Measurements from ENCODE around the gene SYNE2.

SYNE2 gene

GRCh38 chr14:64227856-64228255 is 375.1 kb downstream of the SYNE2 start:
- no peak for DNase-seq

GRCh38 chr14:64229489-64229888 is 376.7 kb downstream of the SYNE2 start:
- DNase-seq: no peak

- no peak for DNase-seq
Measured at GRCh38 chr14:64232095-64232838, 379.5 kb downstream of the SYNE2 start.

GRCh38 chr14:64232944-64233343 is 380.1 kb downstream of the SYNE2 start:
- DNase-seq: no peak

DNA sequence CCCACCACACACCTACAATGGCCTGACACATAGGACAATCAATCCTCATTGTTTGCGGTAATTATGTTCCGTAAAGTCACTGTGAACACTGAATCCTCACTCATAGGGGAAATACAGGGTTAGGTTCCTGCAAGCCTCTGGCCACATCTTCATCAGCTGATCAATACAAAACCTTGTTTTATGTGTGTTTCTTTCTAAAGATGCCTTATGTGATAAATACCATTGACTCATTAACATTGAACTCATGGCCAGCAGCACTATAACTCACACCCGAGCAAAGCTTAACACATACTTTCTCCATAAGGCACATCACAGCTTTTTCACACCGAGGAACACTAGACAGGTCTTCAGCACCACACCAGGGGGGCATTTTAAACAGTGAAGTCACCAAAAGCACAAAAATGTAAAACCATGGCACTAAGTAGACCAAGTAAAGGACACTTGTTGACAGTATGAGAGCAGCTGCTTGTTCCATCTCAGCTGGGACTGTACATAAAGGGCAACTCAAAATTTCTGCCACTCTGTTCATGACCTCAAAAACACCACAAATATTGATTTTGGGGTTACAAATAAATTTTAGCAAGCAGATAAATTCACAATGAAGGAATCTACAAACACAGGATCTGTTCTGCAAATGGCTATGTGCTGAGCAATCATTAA is 380.9 kb downstream of the SYNE2 start:
- DNase-seq: no peak

DNA sequence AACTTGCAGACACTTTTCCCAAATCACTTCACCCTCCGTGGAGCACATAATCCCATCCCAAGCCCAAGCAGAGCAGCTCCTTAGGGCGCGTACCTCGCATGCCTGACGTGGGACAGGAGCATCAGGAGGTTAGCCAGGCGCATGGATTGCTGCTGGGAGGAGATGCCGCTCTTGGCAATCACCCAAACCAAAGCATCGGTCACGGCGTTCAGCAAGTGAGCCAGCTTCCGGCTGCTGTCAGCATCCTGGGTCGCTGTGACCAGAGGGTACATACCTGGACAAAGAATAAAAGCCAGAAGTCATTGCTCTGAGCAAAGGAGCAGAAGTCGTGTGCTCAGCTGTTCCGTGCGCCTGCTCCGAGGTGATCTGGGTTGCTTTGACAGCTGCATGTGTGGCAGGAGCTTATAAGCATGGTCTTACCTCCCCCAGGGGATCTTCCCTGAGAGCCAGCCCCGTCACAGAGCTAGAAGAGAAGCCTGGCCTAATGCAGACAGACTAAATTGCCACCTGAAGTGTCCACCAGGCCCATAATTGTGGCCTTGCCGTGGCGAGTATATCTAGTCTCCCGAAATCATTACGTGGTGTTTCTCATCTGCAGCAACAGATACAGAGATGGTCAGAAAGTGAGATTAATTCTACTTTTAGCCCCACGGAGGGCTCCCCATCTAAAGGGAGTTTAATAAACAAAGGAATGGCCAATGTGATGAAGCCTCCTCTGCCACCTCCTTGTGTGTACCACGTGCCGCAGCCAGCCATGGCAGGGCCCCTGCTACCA is 382.3 kb downstream of the SYNE2 start:
- no peak for DNase-seq

DNA sequence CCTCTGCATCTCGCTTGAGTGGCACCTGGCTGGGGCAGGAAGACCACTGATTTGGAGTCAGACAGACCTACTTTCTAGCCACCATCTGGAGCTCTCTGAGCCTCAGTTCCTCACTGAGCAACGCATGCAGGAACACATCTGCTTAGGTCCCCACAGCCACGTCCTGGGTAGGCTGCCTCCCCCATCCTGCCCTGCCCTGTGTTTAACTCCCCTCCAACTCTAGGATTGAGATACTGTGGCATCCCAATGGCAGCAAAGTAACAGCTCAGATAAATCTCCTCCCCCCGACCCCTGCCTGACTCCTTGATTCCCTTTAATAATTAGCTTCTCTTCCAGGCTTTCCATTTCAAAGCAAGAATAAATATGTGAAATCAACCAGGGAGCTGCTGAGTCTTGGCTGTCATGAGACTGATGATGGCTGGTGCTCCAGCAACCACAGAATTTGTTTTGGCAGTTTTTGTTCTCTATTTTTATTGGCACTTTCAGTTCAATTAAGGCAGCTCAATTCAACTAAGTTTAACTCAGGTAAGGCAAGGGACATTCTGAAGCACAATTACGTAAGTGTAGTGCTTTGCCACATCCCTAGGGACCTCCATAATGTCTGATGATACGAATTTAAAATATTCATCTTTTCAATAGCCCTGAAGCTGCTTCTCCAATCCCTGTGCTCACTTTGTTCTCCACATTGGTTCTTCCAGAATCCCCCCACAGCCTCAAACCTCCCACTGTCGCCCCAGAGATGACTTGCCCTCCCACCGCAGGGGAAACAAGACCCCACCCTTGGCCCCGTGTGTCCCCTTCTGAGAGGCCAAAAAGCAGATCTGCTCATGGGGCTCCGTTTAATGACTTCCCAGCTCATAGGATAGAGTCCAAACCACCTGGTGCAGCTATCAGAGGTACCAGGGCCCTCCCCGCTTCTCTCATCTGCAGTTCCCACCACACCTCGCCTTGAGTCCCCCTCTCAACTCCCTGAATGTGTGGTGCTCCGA is 383.1 kb downstream of the SYNE2 start:
- no peak for DNase-seq

GRCh38 chr14:64238049-64238448 is 385.2 kb downstream of the SYNE2 start:
- DNase-seq: no peak

DNA sequence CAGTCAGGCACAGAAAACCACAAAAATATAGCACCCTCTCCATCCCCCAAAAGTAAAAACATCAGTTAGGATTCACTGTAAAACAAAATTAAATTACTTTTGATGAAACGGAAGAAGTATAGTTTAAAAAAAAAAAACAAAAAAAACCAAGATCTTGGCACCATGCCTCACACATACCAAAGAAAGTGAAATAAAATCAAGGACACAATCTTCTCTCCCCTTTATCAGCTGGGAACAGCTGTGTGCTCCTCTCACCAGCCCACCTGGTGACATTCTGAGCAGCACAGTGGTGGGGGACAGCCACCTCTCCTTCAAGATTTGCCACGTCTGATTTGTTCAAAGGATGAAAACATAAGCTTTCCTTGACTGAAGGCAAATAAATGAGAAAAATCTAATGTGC is 385.8 kb downstream of the SYNE2 start:
- no peak for DNase-seq

DNA sequence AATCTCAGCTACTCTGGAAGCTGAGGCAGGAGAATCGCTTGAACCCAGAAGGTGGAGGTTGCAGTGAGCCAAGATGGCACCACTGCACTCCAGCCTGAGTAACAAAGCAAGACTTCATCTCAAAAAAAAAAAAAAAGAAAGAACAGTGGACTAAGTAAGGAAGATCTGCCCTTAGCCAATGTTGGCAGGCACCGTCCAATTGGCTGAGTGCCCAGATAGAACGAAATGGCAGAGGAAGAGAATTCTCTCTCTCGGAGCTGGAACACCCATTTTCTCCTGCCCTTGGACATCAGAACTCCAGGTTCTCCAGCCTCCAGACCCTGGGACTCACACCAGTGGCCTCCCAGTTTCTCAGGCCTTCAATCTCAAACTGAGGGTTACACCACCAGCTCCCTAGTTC is 391.5 kb downstream of the SYNE2 start:
- no peak for DNase-seq

GRCh38 chr14:64245491-64245890 is 392.7 kb downstream of the SYNE2 start:
- no peak for DNase-seq

GRCh38 chr14:64246688-64247087 is 393.9 kb downstream of the SYNE2 start:
- no peak for DNase-seq

- DNase-seq: no peak
Measured at GRCh38 chr14:64247195-64247594, 394.4 kb downstream of the SYNE2 start.

DNA sequence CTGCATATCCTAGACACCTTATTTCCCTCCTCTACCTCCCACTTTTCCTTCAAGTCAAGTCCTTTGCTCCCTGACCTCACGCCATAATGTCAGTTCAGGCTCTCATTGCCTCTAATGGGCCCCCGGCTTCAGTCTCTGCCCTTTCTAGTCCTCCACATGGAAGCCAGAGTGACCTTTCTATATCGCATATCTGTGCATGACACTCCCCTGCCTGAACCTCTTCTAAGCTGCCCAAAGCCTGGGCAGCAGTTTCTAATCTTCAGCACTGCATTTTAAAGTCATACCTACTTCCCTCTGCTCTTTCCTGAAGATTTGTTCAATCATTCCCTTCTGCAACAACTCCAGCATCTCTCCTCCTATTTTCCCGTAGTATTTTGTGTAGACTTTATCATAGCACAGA is 395.9 kb downstream of the SYNE2 start:
- no peak for DNase-seq

- no peak for DNase-seq
Measured at GRCh38 chr14:64249363-64249762, 396.6 kb downstream of the SYNE2 start.

DNA sequence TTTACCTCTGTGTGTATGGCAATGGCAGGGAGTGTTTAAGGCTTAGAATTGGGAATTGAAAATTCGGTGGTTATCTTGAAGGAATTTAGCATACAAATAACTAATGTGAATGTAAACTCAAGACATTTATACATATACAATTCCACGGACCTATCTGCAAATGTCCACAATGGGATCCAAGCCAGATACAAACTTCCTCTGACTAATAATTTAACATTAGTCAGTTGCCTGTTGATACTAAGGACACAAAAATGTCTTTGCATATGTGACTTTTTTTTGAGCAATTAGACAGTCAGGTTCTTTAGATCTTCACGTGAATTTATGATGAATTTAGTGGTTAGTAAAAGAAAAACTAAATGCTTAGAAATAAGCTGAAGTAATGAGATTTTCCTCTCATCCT is 400.9 kb downstream of the SYNE2 start:
- DNase-seq: no peak

- no peak for DNase-seq
Measured at GRCh38 chr14:64255756-64256155, 403.0 kb downstream of the SYNE2 start.

GRCh38 chr14:64260418-64260817 is 407.6 kb downstream of the SYNE2 start:
- no peak for DNase-seq

DNA sequence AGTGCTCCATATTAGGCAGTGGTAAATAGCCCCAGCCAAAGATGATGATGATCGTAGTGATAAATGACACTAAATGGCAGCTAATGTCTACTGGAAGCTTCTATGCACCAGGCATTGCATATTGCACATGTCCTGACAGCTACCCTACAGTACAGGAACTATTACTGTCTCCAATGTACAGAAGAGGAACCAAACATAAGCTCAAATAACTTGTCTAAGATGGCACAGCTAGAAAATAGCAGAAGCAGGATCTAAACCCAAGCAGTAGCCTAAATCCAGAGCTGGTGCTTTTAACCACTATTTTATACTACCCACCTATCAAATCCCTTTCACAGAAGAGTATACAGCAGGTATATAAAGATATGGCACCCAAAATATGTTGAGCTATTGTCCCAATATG is 412.4 kb downstream of the SYNE2 start:
- DNase-seq: no peak

GRCh38 chr14:64266239-64266638 is 413.4 kb downstream of the SYNE2 start:
- no peak for DNase-seq

GRCh38 chr14:64272019-64272418 is 419.2 kb downstream of the SYNE2 start:
- DNase-seq: no peak

Data from islet precursor cell (in vitro differentiated cells).